Fibroblast of gingiva (primary cell): ENCODE measurements around the gene SMCO3.

Experiments
- DNase-seq: peaks from one replicate; pipeline ENCODE4 v3.0.0-alpha.2; 2011; ENCODE audit warnings: low read depth

Gene SMCO3

GRCh38 chr12:14827043-14827442 is 13.1 kb upstream of the SMCO3 start:
- no peak for DNase-seq

- no peak for DNase-seq
These were observed 12.5 kb upstream of the SMCO3 start for GRCh38 chr12:14826491-14826890.

GRCh38 chr12:14825256-14825655 is 11.3 kb upstream of the SMCO3 start:
- DNase-seq, result no peak

- DNase-seq, result no peak
These were observed 10.1 kb upstream of the SMCO3 start for GRCh38 chr12:14824012-14824634.

GRCh38 chr12:14811486-14811885 is 2.5 kb downstream of the SMCO3 start:
- DNase-seq, result no peak

- no peak for DNase-seq
These were observed 3.0 kb downstream of the SMCO3 start for GRCh38 chr12:14810953-14811483.

GRCh38 chr12:14810167-14810952 is 3.6 kb downstream of the SMCO3 start:
- no peak for DNase-seq

GRCh38 chr12:14803830-14804160 is 10.2 kb downstream of the SMCO3 start:
- DNase-seq, result no peak

GRCh38 chr12:14803011-14803829 is 10.8 kb downstream of the SMCO3 start, which contains the start of the genes C12orf60 and WBP11:
TSS of gene C12orf60 (plus strand) at chr12:14803670. CDS start at chr12:14822936, 19,266 bp downstream.
TSS of gene WBP11 (minus strand) at chr12:14803478. CDS start at chr12:14801383, 2,095 bp downstream.
- peak; percentile 98 for DNase-seq

- DNase-seq, result no peak
These were observed 11.3 kb downstream of the SMCO3 start for GRCh38 chr12:14802721-14803010.

- DNase-seq, result no peak
These were observed 11.7 kb downstream of the SMCO3 start for GRCh38 chr12:14802247-14802646.

- DNase-seq, result peak; percentile 32
These were observed 18.9 kb downstream of the SMCO3 start for GRCh38 chr12:14795028-14795448.

GRCh38 chr12:14785568-14785967 is 28.4 kb downstream of the SMCO3 start:
- DNase-seq, result no peak

- DNase-seq, result no peak
These were observed 29.5 kb downstream of the SMCO3 start for GRCh38 chr12:14784471-14784870.

GRCh38 chr12:14782756-14783155 is 31.2 kb downstream of the SMCO3 start:
- no peak for DNase-seq

GRCh38 chr12:14781563-14781962 is 32.4 kb downstream of the SMCO3 start:
- no peak for DNase-seq

GRCh38 chr12:14780859-14781258 is 33.1 kb downstream of the SMCO3 start:
- no peak for DNase-seq

GRCh38 chr12:14779834-14780233 is 34.1 kb downstream of the SMCO3 start:
- DNase-seq, result no peak

- peak; percentile 51 for DNase-seq
These were observed 36.7 kb downstream of the SMCO3 start for GRCh38 chr12:14777271-14777670.

GRCh38 chr12:14776236-14776961 is 37.6 kb downstream of the SMCO3 start:
- DNase-seq, result peak; percentile 49

GRCh38 chr12:14775636-14775980 is 38.4 kb downstream of the SMCO3 start:
- DNase-seq, result no peak
